Retina (tissue), 1 donor: ENCODE measurements around the gene SFT2D1.
"Not testable (repeated sequence)": the region's sequence is repeated elsewhere in the genome, so short reads cannot be mapped to it uniquely, and the experiment has no call there.

Experiments used
- DNase-seq: peaks from one replicate; pipeline ENCODE4 v3.0.0-alpha.2; 2016

The SFT2D1 gene

GRCh38 chr6:166342349-166343149 lies at the start of gene SFT2D1:
Gene SFT2D1 (minus strand): TSS chr6:166342545. CDS start chr6:166342481, 64 bp downstream.
- peak; percentile 94 for DNase-seq

DNA sequence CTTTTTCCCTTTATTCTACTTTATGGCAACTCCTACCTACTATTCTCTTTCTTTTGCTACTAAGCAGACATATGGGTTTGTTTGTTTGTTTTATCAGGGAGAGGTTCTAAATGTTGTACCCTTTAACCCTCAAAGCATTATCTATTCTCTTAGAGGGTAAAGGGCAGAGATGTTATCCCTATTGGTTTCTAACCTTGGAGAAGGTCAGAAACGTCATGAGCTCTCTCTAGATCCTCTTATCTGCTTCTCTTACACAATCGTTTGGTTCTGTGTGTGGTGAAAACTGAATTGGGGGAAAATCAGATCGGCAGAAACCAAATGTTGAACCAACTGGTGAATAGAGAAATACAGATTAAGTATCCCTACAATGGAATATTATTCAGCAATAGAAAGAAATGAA lies 46.8 kb upstream of the SFT2D1 start:
- no peak for DNase-seq

DNA sequence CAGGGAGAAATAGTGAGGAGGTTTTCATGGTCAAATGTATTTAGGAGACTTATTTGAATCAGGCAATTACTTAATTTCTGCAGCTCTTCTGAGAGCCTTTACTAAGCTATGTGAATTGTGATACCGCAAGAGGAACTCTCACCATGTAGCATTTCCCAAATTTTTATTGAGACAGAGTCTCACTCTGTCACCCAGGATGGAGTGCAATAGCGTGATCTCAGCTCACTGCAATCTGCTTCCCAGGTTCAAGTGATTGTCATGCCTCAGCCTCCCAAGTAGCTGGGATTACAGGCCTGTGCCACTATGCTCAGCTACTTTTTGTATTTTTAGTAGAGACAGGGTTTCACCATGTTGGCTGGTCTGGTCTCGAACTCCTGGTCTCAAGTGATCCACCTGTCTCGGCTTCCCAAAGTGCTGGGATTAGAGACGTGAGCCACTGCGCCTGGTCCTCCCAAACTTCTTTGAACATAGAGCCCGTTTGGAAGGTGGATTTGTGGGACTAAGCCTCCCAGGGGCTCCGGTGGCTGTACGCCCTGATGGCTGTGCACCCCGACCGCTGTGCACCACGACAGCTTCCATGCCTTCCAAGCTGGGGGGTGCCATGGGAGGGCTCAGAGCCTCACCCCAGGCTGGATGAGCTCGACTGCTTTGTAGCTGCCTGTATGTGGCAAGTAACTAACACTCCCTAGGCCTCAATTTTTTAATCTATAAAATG lies 46.1 kb upstream of the SFT2D1 start:
- DNase-seq: no peak

GRCh38 chr6:166387642-166388289 lies 45.4 kb upstream of the SFT2D1 start:
- no peak for DNase-seq

DNA sequence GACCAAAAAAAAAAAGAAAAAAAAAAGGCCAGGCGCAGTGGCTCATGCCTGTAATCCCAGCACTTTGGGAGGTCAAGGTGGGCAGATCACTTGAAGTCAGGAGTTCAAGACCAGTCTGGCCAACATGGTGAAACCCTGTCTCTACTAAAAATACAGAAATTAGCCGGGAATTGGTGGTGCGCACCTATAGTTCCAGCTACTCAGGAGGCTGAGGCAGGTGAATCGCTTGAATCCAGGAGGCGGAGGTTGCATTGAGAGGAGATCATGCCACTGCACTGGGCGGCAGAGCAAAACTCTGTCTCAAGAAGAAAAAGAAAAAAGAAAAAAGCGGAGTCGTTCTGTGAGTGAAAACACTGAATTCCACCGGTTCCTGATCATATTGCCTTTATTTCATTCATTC lies 44.8 kb upstream of the SFT2D1 start:
- not testable (repeated sequence) for DNase-seq

- DNase-seq: no peak
Measured at GRCh38 chr6:166386111-166386510, 43.8 kb upstream of the SFT2D1 start.

- not testable (repeated sequence) for DNase-seq
Measured at GRCh38 chr6:166383802-166384363, 41.5 kb upstream of the SFT2D1 start.

GRCh38 chr6:166382933-166383801 lies 40.8 kb upstream of the SFT2D1 start, which contains the start of gene MPC1:
Gene MPC1 (minus strand): TSS chr6:166382940. CDS start chr6:166382876, 64 bp downstream.
- peak; percentile 97 for DNase-seq

DNA sequence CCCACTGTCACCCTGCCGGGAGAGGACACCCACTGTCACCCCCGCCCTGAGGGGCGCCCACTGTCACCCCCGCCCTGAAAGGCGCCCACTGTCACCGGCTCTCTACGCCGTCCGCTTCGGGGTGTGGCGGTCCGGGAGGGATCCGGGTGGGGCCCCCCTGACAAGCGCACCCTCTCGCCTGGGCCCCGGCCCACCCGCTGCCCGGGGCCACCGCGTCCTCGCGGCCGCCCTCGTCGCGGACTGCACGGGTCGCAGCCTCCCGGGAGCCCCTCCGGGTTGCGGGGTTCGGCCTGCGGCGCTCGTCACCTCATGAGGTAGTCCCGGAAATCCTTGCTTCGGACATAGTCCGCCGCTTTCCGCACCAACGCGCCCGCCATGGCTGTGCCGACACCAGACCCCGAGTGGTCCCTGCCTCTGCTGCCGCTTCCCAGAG lies 40.2 kb upstream of the SFT2D1 start:
- no peak for DNase-seq

DNA sequence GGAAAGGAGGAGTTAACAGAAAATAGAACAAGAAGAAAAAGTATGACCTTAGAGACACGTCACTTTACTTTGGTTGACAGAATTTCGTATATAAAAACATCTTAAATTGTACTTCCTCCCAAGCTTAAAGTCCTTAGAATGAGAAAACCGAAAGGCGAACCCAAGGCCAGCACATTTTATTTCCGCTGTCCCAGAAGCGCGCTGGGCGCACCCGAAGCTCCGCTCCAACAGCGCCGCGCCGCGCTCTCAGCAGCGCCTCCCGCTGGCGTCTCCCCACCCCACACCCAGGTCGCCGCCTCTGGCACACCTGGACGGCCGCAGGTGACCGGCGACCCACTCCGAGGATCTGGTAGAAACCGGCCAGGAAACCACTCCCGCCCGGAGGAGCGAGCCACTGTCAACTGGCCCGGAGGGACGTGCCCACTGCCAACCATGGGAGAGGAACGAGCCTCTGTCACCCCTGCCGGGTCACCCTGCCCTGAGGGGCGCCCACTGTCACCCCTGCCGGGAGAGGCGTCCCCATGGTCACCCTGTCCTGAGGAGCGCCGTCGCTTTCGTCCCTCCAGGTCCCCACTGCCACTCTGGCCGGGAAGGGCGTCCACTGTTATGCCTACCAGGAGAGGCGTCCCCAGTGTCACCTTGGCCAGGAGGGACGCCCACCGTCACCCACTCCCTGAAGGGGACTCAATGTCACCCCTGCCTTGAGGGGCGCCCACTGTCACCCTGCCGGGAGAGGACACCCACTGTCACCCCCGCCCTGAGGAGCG lies 39.6 kb upstream of the SFT2D1 start:
- DNase-seq: peak; percentile 78

DNA sequence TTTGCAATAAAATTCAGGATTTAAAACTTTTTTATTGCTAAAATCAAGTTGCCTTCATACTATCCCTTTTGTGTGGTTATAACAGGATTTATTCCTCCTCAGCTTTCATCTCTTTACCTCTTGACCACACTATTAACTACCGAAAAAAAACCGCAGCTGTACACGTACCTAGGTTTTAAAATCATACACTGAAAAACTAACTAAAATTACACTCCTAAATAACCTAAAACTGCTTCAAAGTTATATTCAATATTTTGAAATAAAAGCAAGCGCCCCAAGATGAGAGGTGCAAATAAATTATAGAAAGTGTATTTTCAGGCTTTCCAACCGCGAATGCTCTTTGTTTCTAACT lies 39.0 kb upstream of the SFT2D1 start:
- no peak for DNase-seq

- no peak for DNase-seq
Measured at GRCh38 chr6:166379800-166380199, 37.5 kb upstream of the SFT2D1 start.

DNA sequence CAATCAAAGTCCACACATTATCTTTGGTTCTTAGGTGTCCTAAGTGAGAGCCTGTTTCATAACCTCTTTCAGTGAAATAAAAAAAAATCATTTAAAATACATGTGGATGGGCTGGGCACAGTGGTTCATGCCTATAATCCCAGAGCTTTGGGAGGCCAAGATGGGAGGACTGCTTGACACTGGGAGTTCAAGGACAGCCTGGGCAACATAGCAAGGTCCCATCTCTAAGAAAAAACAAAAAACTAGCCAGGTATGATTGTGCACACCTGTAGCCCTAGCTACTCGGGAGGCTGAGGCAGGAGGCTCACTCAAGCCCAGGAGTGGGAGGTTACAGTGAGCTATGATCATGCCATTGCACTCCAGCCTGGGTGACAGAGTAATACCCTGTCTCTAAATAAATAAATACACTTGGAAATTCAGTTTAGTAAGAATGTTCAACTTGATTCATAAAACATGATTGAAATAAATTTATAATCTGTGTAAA lies 36.8 kb upstream of the SFT2D1 start:
- no peak for DNase-seq

GRCh38 chr6:166377721-166378120 lies 35.4 kb upstream of the SFT2D1 start:
- no peak for DNase-seq

DNA sequence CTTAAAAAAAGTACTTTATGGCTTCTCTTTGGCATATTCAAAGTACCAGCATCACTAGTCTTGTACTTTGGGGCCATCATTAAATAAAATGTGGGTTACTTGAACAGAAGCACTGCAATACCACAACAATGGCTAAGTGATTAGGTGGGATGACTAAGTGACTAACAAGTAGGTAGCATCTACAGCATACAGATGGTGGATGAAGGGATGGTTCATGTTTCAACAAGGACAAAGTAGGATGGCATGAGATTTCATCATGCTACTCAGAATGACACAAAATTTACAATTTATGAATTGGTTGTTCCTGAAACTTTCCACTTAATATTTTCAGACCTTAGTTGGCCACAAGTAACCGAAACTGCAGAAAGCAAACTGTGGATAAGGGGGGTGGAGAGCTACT lies 32.7 kb upstream of the SFT2D1 start:
- no peak for DNase-seq

DNA sequence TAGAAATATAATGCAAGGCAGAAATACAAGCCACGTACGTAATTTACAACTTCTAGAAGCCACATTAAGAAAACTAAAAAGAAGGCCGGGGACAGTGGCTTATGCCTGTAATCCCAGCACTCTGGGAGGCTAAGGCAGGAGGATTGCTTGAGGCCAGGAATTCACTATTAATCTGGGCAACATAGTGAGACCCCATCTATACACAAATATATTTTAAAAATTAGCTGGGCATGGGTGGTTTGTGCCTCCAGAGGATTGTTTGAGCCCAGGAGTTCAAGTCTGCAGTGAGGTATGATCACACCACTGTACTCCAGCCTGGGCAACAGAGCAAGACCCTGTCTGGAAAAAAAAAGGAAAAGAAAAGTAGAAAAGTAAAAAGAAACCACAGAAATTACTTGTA lies 28.1 kb upstream of the SFT2D1 start:
- no peak for DNase-seq

DNA sequence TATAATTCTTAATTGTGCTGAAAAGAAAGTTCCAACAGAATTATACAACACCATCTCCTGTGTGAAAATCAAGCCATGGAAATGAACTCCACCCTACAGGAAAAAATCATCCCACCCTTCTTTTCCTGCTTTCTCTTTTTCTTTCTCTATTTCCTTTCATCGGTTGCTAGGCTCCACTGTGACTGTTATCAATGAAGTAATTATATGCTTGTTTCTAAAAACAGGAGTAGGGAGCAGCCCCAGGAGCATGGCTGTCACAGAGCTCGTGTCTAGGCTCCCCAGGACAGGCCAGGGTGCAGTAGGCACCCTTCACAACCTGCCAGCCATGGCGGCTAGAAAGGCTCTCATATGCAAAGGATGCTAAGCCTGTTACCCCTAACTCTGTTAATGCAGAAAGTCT lies 27.4 kb upstream of the SFT2D1 start:
- no peak for DNase-seq

DNA sequence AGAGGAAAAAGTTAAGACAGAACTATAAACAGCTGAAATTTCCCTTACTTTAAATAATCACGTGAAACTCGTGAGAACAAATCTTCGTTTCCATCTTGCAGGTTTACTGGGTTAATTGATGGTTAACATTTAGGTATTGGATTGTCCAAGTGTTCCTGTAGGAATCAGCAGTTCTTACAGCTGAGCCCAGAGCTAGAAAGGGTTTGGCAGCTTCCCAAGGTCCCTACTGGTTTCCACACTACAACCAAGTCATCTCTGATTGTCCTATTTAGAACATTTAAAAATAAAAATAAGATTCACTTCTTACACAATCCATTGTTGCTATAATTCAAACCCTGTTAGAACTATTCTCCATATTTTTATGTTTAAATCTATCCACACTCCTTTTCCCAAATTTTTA lies 24.6 kb upstream of the SFT2D1 start:
- no peak for DNase-seq

DNA sequence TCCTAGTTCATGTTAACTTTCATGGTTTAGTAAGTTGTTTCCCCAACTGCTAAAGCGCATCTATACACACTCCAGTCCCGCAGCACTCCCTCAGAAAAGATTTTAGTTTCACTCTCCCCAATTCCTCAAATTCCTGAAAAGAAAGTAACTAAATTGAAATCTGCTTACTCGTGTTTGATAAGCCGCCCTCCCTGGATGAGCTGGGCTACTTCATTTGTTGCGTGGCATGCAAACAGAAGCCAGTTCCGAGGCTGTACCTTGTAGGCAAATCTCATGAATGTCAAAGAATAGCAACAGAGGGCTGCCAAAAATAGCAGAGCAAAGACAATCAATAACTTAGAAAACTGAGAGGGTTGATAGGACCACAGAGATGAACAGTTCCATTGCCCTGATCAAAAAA lies 23.5 kb upstream of the SFT2D1 start:
- DNase-seq: no peak

GRCh38 chr6:166365221-166365620 lies 22.9 kb upstream of the SFT2D1 start:
- DNase-seq: no peak

DNA sequence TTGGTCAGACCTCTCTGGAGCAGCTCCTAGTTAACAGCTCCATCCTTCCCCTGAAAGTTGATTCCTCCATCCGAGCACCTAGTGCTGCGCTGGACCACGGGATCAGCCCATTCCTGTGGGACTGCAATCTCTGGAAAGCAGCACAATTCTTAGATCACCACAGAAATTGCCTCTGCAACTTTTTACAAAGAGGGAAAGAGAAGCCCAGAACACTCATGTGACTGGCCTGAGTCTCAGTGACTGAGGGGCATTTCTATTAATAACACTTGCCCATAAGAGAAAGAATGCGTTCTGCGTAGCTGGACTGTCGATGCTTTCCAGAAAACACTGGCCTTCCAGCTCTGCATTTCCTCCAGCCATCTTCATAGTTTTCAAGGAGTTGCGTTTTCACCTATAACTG lies 22.1 kb upstream of the SFT2D1 start:
- DNase-seq: no peak
